GM21515 (cell line): ENCODE data around the gene SNRPD3.

Source experiments
- ATAC-seq: cut with Tn5 transposase; IDR thresholded peaks from one replicate; pipeline ENCODE4 v1.9.1; 2021; ENCODE audit not compliant: unreplicated experiment

SNRPD3 gene

DNA sequence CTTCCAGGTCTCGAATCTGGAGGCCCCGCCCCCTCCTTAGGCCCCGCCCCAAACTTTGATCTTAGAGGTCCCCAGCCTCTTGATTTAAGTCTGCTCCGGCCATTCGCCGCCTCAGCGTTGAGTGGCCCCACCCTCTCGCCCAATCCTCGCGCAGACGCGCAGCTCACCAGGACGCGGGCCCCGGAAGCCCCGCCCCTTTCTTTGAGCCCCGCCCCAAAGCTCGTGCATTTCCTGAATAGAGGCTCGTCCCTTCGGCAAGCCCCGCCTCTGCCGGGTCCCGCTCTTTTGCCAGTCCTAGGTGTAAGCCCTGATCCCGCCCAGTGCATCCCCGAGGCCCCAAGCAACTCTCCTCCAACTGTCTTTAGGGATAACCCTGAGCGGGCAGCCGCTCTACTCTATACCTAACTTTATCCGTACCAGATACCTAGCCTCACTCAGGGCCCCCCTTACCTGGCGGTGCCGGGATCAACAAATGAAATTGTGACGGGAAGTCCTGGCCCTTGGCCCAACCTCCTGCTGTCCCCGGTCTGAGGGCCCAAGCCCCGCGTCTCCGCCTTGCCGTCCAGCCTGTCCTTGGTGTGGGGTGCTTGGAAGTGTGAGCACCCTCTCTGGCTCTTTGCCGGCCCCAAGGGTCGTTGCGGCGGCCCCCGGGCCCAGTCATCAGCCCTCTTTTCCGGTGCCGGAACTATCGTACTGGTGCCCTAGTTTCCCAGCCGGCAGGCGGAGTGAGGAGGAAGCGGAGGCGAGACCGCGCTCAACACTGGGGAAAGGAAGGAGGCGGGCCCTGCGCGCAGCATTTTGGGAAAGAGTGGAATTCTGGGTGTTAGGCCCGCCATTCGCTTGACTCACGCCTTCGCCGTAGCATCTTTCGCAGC, at the start of gene SNRPD3:
SNRPD3 (plus strand) TSS at position 835 of the 875 bp plus-strand sequence. CDS start 1,676 bp downstream, outside the sequence.
- peak; percentile 70 for ATAC-seq

GRCh38 chr22:24506802-24507438, 48.9 kb upstream of the SNRPD3 start:
- no peak for ATAC-seq

GRCh38 chr22:24507716-24508115, 48.1 kb upstream of the SNRPD3 start:
- no peak for ATAC-seq

DNA sequence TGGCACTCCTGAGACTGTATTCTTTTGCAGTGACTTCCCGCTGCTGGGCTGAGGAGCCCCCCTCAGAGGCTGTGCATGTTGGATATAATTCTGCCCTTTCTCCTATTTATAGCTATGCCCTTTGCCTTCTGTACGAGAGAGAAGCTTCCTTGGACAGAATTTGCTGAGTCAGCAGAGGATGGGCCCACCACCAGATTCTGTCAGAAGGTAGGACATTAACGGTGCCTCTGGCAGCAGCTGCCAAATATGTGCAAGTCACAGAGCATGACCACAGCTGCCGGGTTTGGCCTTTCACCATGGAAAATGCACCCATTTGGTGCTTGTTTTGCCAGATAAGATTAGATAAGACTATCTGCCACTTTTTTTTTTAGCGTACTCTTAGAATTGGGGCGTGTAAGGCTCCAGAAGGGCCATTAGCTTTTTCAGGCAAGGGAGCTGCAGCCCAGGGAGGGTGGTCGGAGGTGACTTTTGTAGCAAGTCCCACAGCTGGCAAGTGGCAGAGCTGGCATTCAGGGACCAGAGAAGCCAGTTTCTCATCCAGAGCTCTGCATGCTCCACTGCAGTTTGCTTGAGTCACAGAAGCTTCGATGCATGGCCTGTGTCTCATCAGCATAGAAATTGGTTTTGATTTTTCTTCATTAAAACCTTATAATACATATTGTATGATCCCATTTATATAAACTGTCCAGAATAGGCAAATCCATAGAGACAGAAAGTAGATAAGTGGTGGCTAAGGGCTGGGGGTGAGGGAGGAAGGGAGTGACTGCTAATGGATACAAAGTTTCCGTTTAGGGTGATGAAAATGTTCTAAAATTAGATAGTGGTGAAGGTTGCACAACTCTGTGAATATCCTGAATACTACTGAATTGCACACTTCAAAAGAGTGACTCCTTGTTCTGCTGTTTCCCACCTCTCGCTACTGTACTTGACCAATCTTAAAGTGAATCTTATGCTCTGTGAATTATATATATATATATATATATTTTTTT, 44.9 kb upstream of the SNRPD3 start:
- ATAC-seq: no peak

DNA sequence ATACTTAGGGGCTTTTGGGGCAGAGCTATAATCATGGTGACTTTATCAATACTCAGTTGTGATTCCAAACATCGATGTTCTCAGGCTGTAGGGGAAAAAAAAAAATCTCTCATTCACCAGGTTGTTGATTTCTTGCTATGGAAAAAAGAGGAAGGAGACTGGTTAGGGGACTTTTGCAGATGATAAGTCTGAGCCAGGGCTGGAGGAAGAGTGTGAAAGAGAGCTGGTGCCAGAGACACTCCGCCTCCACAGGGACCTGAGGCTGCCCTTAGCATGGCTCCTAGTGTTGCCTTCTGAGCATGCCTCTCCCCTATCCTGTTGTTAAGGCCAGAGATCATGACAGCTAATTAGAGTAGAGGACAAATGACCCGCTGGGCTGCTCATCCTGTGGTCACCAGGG, 43.8 kb upstream of the SNRPD3 start:
- ATAC-seq: no peak

DNA sequence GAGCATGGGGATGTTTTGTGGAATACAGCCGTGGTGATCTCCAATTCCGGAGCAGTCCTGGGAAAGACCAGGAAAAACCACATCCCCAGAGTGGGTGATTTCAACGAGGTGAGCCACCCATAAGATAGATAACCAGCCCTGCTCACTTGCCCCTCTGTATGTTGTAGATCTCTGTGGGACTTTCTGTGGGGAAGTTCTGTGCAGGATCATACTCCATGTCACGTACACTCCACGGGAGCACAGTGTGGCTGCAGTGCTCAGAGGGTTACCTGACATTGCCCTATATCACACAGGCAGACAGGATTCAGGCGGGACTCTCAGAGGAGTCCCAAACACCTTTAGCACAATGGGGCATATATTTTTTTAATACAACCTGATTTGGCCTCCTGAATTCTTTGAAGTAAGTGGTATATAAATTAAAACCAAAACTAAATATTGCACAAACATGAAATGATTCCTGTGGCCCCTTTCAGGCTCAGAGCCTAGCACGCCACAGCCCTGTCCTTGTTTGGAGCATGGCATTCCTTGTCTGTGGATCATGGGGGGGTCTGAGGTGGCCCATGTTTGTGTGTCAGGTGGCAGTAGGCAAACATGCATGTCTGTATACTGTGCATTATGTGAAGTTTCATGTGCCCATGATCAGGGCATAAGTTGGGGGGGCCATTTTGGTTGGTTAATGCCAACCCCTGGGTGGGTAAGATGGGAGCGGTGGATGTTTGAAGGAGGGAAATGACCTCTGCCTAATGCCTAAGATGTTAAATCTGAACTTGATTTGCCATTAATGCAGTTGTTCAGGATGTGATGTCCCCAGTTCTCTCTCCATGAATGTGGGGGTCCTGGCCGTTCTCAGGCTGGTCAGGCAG, 42.2 kb upstream of the SNRPD3 start:
- ATAC-seq: no peak

- no peak for ATAC-seq
These were observed 41.4 kb upstream of the SNRPD3 start for GRCh38 chr22:24514241-24515026.

GRCh38 chr22:24515027-24515338, 40.8 kb upstream of the SNRPD3 start:
- no peak for ATAC-seq

GRCh38 chr22:24516301-24516737, 39.5 kb upstream of the SNRPD3 start:
- ATAC-seq: no peak

GRCh38 chr22:24517446-24517845, 38.4 kb upstream of the SNRPD3 start:
- no peak for ATAC-seq

DNA sequence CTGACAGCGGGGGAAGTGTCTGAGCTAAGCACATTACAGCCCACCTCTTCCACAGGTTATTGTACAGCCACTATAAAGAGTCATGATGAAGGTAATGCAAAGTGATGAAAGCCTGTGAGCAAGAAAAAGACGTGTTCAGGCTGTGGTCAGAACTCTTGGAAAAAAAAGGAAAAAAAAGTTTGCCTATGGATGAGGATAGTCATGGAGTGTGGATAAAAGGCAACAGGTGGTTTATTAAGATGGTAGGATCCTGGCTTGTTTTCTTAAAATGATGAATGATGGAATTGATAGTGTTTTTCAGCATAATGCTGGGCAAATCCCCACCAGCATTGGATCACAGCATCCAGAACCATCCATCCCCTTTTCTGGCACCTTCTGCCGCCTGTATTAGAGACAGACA, 37.6 kb upstream of the SNRPD3 start:
- no peak for ATAC-seq

GRCh38 chr22:24518771-24519485, 36.9 kb upstream of the SNRPD3 start:
- no peak for ATAC-seq

GRCh38 chr22:24519496-24519895, 36.3 kb upstream of the SNRPD3 start:
- no peak for ATAC-seq

DNA sequence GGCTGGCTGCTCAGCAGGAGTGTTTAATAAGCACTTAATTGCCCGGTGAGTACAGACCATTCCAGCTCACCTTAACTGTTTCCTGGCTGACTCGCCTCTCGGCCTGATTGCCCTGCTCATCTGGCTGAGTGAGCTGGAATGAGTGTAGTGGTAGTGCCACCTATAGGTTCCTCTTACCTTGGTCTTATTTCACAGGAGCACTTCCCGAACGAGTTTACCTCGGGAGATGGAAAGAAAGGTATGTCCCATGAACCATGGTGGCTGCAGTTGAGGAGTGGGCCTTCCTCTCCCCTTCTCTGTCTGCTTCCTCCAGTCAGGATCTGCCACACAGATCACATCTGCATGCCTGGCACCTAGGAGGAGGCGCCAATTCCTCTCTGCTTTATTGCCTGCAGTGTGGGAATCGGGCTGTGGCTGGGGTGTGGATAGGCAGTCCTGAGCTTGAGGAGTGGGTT, 34.0 kb upstream of the SNRPD3 start:
- ATAC-seq: no peak

GRCh38 chr22:24523873-24524272, 31.9 kb upstream of the SNRPD3 start:
- no peak for ATAC-seq

- peak; percentile 60 for ATAC-seq
These were observed 30.3 kb upstream of the SNRPD3 start for GRCh38 chr22:24525416-24526037.

GRCh38 chr22:24526191-24526590, 29.6 kb upstream of the SNRPD3 start:
- ATAC-seq: no peak

- ATAC-seq: no peak
These were observed 25.9 kb upstream of the SNRPD3 start for GRCh38 chr22:24529898-24530297.
